Stimulated activated CD8-positive, alpha-beta memory T cell treated with anti-CD3 and anti-CD28 coated beads, Interleukin-2, amount 100 ng/mL, for 48 hours (primary cell): Measurements from ENCODE around the gene FNDC1.
A peak's percentile ranks its signal among the peaks of the same experiment; 100 is the strongest.

Experiments used
- DNase-seq, 2 donors: peaks; one replicate each; pipeline ENCODE4 v3.0.0-alpha.2; 2020; ENCODE audit warnings: low read depth in 2 of 2

The FNDC1 gene

GRCh38 chr6:159212028-159212427, 42.8 kb downstream of the FNDC1 start:
- DNase-seq, result no peak

DNA sequence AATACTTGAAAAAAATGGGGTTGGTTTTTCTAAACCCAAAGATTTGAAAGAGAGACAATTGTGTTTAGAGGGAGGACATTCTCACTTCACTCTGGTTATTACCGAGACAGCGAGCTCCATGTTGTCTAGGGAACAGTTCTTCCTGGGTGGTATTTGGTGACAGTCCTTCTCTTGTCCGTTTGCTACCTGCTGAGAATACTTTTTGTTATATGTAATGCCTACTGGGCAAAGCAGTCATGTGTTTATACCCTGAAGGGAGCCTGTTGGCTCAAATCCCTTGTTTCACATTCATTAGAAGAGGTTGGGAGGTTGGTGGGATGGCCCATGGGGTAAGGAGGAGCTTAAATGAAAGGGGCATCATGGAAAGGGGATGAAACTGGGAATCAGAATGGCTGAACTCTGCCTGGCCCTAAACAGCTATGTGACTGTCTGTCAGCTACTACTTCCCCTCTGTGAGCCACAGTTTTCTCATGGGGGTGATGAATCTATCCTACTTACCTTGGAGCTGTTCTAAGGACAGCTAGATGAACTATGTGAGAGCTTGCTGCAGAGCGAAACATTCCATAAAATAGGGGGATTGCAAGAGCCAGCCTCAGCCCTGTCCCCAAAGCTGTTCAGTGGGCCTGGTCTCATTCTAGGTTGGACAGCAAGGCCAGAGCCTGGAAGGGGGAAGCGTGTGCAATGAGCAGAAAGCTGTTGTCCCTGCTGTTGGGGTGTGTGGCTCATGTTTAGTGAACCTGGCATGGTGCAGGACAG, 43.5 kb downstream of the FNDC1 start:
- DNase-seq, result no peak

- DNase-seq, result no peak
Measured at GRCh38 chr6:159213405-159213804, 44.2 kb downstream of the FNDC1 start.

GRCh38 chr6:159214281-159214680, 45.1 kb downstream of the FNDC1 start:
- no peak for DNase-seq

GRCh38 chr6:159217595-159218275, 48.5 kb downstream of the FNDC1 start:
- DNase-seq, result peak; percentile 5 to 13

DNA sequence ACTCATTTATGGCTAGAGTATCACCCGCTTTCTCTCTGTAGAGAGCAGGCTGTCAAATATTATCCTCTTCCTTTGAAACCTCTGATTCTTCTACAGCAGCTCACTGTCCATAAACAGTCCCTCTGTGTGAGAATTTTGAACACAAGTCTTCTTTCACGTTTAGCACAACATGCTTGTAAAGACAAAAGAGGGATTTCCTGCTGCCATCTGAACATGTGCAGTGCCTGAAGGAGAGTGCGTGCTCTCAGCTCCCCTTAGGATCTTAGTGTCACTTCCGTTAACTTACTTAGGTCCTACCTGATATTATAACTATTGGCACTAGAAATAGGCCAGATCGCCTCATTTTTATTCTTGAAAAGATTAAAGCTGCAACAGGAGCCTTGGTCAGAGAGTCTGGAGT, 50.9 kb downstream of the FNDC1 start:
- no peak for DNase-seq

- DNase-seq, result no peak
Measured at GRCh38 chr6:159221486-159222170, 52.4 kb downstream of the FNDC1 start.

GRCh38 chr6:159224452-159224851, 55.3 kb downstream of the FNDC1 start:
- DNase-seq, result no peak

DNA sequence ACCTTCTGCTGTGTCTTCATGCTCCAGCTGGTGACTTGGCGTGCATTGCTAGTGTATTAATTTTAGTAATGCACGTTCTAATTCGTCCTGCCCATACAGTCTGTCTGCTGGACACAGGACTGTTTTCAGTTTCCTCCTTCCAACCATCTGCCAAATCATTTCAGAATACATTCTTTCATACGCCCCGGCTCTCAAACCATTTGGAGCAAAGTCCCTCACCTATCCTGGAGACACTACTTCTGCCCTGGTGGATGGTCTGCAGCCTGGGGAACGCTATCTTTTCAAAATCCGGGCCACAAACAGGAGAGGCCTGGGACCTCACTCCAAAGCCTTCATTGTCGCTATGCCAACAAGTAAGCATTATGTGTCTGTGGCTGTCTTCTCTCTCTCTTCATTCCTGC, 60.5 kb downstream of the FNDC1 start:
- no peak for DNase-seq

DNA sequence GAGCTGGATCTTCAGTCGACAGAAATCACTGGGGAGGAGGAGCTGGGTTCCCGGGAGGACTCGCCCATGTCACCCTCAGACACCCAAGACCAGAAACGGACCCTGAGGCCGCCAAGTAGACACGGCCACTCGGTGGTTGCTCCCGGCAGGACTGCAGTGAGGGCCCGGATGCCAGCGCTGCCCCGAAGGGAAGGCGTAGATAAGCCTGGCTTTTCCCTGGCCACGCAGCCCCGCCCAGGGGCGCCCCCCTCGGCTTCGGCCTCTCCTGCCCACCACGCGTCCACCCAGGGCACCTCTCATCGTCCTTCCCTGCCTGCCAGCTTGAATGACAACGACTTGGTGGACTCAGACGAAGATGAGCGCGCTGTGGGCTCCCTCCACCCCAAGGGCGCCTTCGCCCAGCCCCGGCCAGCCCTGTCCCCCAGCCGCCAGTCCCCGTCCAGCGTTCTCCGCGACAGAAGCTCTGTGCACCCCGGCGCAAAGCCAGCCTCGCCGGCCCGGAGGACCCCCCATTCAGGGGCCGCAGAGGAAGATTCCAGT, 63.0 kb downstream of the FNDC1 start:
- no peak for DNase-seq

- DNase-seq, result no peak
Measured at GRCh38 chr6:159232751-159233150, 63.6 kb downstream of the FNDC1 start.

GRCh38 chr6:159233365-159234101, 64.3 kb downstream of the FNDC1 start:
- no peak for DNase-seq

- DNase-seq, result no peak
Measured at GRCh38 chr6:159234102-159234553, 64.9 kb downstream of the FNDC1 start.

DNA sequence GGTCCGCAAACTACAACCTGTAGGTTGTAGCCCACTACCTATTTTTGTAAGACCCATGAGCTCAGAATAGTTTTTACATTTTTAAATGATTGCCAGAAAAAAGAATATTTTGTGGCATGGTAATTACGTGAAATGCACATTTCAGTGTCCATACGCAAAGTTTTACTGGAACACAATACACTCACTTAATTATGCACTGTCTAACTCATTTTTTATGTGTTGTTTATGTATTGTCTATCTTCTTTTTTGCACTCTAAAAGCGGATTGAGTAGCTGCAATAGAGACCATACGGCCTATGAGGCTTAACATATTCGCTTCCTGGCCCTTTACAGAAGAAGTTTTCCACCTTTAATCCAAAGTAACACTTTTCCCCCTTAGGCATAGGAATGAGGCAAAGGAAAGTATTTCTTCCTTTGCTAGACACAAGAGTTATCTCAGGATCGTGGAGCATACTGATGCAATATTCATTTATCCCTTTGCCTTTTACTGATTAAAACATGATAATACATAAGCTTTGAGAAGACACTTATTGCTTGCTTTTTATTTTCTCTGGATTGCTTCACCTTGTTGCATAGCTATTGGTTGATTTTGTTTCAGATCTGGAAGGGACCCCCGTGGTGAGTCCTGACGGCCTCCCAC, 69.8 kb downstream of the FNDC1 start:
- no peak for DNase-seq

DNA sequence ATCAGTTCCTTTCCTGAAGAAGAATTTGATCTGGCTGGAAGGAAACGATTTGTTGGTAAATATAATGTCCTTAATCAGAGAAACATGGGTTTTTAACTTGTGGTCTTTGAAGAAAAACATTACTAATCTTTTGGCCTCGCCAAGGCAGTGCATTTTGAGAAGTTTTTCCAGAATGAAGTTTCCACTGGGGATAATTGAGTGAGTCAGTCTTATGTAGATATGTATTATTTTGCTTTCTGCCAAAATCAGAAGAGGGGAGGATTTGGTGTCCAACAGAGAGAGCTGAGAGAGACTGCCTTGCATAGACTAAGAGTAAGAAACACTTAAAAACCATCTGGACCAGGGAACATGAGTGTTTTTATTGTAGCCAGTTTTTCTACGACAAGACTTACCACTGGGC, 79.9 kb downstream of the FNDC1 start:
- DNase-seq, result no peak

DNA sequence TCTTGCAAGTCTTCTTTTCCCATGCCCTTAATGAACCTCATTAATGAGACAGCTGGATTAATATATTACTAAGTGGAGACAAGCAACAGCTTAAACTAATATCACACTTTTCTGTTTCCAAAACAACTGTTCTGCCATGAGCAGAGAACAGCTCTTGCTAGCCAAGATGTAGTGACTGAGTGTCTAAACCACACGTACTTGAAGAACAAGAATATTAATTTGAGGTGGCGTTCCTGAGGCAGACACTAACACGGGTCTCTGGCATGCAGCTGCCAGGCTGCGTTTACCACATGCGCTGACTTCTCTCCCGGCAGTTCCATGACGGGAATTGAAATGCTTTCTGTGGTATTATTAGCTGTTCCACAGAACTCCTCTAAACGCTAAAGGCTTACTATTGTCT, 80.6 kb downstream of the FNDC1 start:
- DNase-seq, result no peak

DNA sequence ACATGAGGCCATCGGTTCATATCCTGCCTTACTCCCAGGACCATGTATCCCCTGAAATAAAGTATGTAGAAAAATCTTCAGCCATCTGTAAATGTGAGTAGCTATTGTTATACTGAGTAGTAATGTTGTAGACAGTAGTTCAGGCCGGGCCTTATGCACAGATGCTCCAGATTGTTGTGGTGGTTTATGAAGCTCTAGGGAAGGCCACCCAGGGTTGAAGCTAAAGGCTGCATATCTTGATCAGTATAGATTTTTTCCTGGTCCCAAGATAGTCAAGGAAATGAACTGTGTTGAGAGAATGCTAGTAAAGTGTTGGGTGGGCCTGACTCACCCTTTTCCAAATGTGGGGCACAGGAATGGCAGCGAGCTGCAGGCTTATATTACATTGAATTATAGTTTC, 81.4 kb downstream of the FNDC1 start:
- DNase-seq, result no peak

GRCh38 chr6:159252955-159253508, 83.8 kb downstream of the FNDC1 start:
- no peak for DNase-seq

DNA sequence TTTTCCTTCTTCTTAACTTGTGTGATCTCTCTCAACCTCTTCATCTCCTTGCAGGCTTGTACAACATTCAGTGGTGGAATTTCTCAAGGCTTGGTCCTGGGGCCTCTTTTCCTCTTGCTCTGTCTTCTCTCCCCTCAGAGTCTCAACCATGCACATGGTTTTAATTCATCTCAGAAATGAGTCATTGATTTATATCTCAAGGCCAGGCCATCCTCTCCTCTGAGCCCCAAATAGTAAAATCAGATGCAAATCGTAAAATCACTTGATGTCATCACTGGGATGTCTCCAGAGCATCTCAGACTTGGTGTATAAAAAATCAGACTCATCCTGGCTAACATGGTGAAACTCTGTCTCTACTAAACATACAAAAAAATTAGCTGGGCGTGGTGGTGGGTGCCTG, 85.0 kb downstream of the FNDC1 start:
- DNase-seq, result no peak

DNA sequence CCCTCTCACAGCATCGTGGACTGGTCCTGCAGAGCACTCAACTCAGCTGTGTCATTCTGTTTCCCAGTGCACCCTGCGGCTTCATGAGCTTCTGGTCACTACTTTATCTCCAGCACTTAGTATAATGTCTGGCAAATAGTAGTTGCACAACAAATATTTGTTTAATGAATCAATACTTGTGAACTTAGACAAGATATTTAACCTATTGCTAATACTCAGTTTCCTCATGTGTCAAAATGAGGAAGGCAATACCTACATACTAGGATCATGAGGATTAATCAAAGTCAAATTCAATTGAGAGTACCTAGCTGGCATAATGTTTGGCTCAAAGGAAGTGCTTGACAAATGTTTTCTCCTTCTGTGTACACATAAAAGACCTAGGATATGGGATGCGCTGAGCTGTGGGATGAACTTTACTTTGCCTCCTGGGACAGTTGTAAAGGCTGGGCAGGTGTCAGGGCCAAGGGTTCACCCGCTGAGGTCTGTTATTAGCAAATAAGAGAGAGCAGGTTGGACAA, 86.3 kb downstream of the FNDC1 start:
- no peak for DNase-seq

GRCh38 chr6:159256128-159256527, 86.9 kb downstream of the FNDC1 start:
- DNase-seq, result no peak
